K562 (cell line): Measurements from ENCODE around the gene SDC1. TPM values are rescaled to one million over a fixed set of nuclear protein-coding genes. Genes with fewer than 3 reads are reported as not detected.

Experiments used
- ATAC-seq: fragments of 200-7000 bp; cut with Tn5 transposase; 3 replicates; pipeline ENCODE4 v1.9.1; 2020; ENCODE audit warnings: moderate library complexity
- BruUV-seq: library from RNA; stranded (reverse); fragments of 400-500 nt; replicated peaks from 2 replicates; lab custom pipeline; 2021; lab: Mats Ljungman, UMichigan
- CTCF ChIA-PET: fragments of 300-600 bp; formaldehyde crosslinking; extraction: SDS; loops from one replicate; lab custom pipeline; 2021; ENCODE audit warnings: low intra/inter-chr PET ratio; lab: Yijun Ruan, JAX
- POLR2A ChIA-PET: fragments of 300-600, 350-650 bp; sonication (Branson Sonifier 250); formaldehyde crosslinking; extraction: SDS; loops from one replicate; lab custom pipeline; 2021; ENCODE audit warnings: antibody characterized with exemption, inconsistent platforms; lab: Yijun Ruan, JAX
- DNase-seq, 4 experiments: peaks; one replicate each; pipeline versions ENCODE4 v3.0.0 to v3.0.0-alpha.2; 2011 to 2018; ENCODE audit warnings: low spot score in 3 of 4, mixed read lengths in 3 of 4; ENCODE audit errors: extremely low read depth in 1 of 4
- FAIRE-seq: peaks from 2 replicates; lab custom pipeline; 2011; peaks lifted over from hg19 to GRCh38; lab: Jason Lieb, UNC
- H2AFZ ChIP-seq: 2 replicates; pipeline ENCODE4 v1.6.0; 2011; ENCODE audit warnings: low read depth, low read length, control low read depth, inconsistent platforms
- H3K27ac ChIP-seq: fragments of 200-600 bp; 3 replicates; pipeline ENCODE4 v1.8.0; 2011; ENCODE audit warnings: low read depth, mild to moderate bottlenecking, control low read depth, inconsistent platforms, low read length, moderate library complexity, mixed read lengths; ENCODE audit errors: extremely low read depth
- H3K27me3 ChIP-seq, 2 experiments: fragments of 300-600 bp in 1 of 2; 2 replicates in 1 of 2; 3 replicates in 1 of 2; pipeline versions ENCODE4 v1.6.0 to v1.8.0; 2011; ENCODE audit warnings: inconsistent platforms in 2 of 2, low read length in 2 of 2, mild to moderate bottlenecking in 1 of 2, mixed read lengths in 1 of 2, moderate library complexity in 1 of 2; ENCODE audit not compliant: control insufficient read depth in 2 of 2, insufficient read depth in 2 of 2
- H3K36me3 ChIP-seq: fragments of 300-600 bp; 3 replicates; pipeline ENCODE4 v1.8.0; 2011; ENCODE audit warnings: mild to moderate bottlenecking, low read length, inconsistent platforms; ENCODE audit not compliant: control insufficient read depth, insufficient read depth
- H3K4me1 ChIP-seq, 2 experiments: fragments of 200-600 bp in 1 of 2; replicated peaks in 1 of 2; 2 replicates in 1 of 2; 3 replicates in 1 of 2; pipeline versions ENCODE4 v1.5.1 to v1.8.0; 2011; ENCODE audit warnings: inconsistent platforms in 2 of 2, low read length in 2 of 2, mild to moderate bottlenecking in 1 of 2, mixed read lengths in 1 of 2, moderate library complexity in 1 of 2; ENCODE audit not compliant: control insufficient read depth in 2 of 2, insufficient read depth in 2 of 2
- H3K4me2 ChIP-seq: 2 replicates; pipeline ENCODE4 v1.6.1; 2011; ENCODE audit warnings: low read length, control low read depth, inconsistent platforms, mixed read lengths; ENCODE audit not compliant: insufficient read depth
- H3K4me3 ChIP-seq: fragments of 200-600 bp; sonication (generic), shearing (Covaris generic); 2 replicates; pipeline ENCODE4 v1.5.1; 2016; ENCODE audit warnings: control low read depth, inconsistent platforms
- H3K79me2 ChIP-seq: fragments of 200-600 bp; 3 replicates; pipeline ENCODE4 v1.8.0; 2011; ENCODE audit warnings: low read length, inconsistent platforms; ENCODE audit not compliant: control insufficient read depth, insufficient read depth
- H3K9ac ChIP-seq, 2 experiments: 2 replicates each; pipeline versions ENCODE4 v1.6.0 to v1.6.1; 2011; ENCODE audit warnings: low read depth in 2 of 2, low read length in 2 of 2, control low read depth in 1 of 2, inconsistent platforms in 1 of 2, mild to moderate bottlenecking in 1 of 2, mixed read lengths in 1 of 2; ENCODE audit not compliant: insufficient read depth in 1 of 2
- H3K9me1 ChIP-seq: one replicate; pipeline ENCODE4 v1.6.0; 2011; ENCODE audit warnings: inconsistent platforms, mild to moderate bottlenecking, low read length, moderate library complexity; ENCODE audit not compliant: control insufficient read depth, insufficient read depth
- H3K9me3 ChIP-seq: replicated peaks from 2 replicates; pipeline ENCODE4 v1.5.1; 2011; ENCODE audit warnings: low read depth, low read length, inconsistent platforms; ENCODE audit not compliant: control insufficient read depth, insufficient read depth
- H4K20me1 ChIP-seq: replicated peaks from 2 replicates; pipeline ENCODE4 v1.6.1; 2011; ENCODE audit warnings: low read length, inconsistent platforms, mixed read lengths; ENCODE audit not compliant: control insufficient read depth, insufficient read depth
- BCOR ChIP-seq: fragments of 450-650 bp; IDR thresholded peaks from 2 replicates; pipeline ENCODE4 v1.6.1; 2016
- ETV1 ChIP-seq: fragments of 450-650 bp; conservative IDR thresholded peaks from 2 replicates; pipeline ENCODE4 v1.6.1; 2016; ENCODE audit warnings: missing genetic modification characterization, control low read depth, low read depth, missing compliant biosample characterization
- SMARCE1 ChIP-seq: fragments of 450-650 bp; IDR thresholded peaks from 2 replicates; pipeline ENCODE4 v1.7.1; 2016; ENCODE audit warnings: mild to moderate bottlenecking
- STAT6 ChIP-seq: sonication (generic); formaldehyde crosslinking; IDR thresholded peaks from 2 replicates; pipeline ENCODE4 v1.8.1; 2023; ENCODE audit warnings: mild to moderate bottlenecking, missing genetic modification reagents
- ZNF316 ChIP-seq: fragments of 450-650 bp; IDR thresholded peaks from 2 replicates; pipeline ENCODE4 v1.6.1; 2016
- ZNF395 ChIP-seq: fragments of 200-800 bp; sonication (Bioruptor generic); IDR thresholded peaks from 2 replicates; pipeline ENCODE4 v1.6.1; 2017; ENCODE audit warnings: missing genetic modification characterization, missing compliant biosample characterization
- WGBS: fragments of 100-300 bp; shearing (Covaris generic); methylation state at CpG from one replicate; pipeline ENCODE4 v1.1.6; 2016; ENCODE audit warnings: low coverage, mixed read lengths; ENCODE audit not compliant: insufficient coverage; ENCODE audit errors: missing lambda C conversion rate; 5-methylcytosine and 5-hydroxymethylcytosine counted together
- in situ Hi-C: fragments of 300-500 bp; cut with MboI; formaldehyde crosslinking; loops from 4 replicates; pipeline ENCODE4 v1.15.0; 2018; ENCODE audit warnings: inconsistent platforms, mixed read lengths
- intact Hi-C: fragments of 100-400 bp; cut with micrococcal nuclease; formaldehyde crosslinking; loops from 2 replicates; pipeline ENCODE4 v1.14.2; 2022
- polyA plus RNA-seq, 8 experiments: library from polyadenylated mRNA; depleted of rRNA in 4 of 8; stranded (reverse) in 5 of 8; unstranded in 3 of 8; fragments of >200 nt; fragmentation: Nextera tagmentation in 2 of 8; fragmentation: Illumina TruSeq in 1 of 8; extraction: Ambion mirVana in 2 of 8; extraction: Trizol in 1 of 8; gene quantifications; 2 replicates each; pipeline versions ENCODE4 v1.2.1 to v1.2.3, GENCODE V29; 2011 to 2014; ENCODE audit warnings: inconsistent platforms in 1 of 8, missing spikeins in 1 of 8
- total RNA-seq, 7 experiments: library from RNA; depleted of rRNA in 6 of 7; stranded (reverse); fragments of >200 nt in 6 of 7; fragmentation: Illumina TruSeq in 2 of 7; extraction: Trizol in 2 of 7; gene quantifications; 2 replicates each; pipeline versions ENCODE4 v1.2.1 to v1.2.3, GENCODE V29; 2011 to 2021; ENCODE audit warnings: low replicate concordance in 1 of 7

Gene SDC1
- total and polyA plus RNA-seq, 9 of the 15 experiments (the other 6 are each of a cell fraction or from before 2014, with no cell fraction given), result 0.06 to 2.7 (median 0.49) TPM

- TF ChIP-seq STAT6 (CRISPR knock-in tag), result no peak
- no peak for TF ChIP-seq ETV1
- no peak for TF ChIP-seq ZNF395 (CRISPR knock-in tag)
- TF ChIP-seq BCOR, result no peak
Observed at GRCh38 chr2:20176760-20177159, 48.2 kb downstream of the SDC1 start (continued).

GRCh38 chr2:20175931-20176330, 49.0 kb downstream of the SDC1 start:
- H3K36me3 ChIP-seq, result no peaks in the 10 kb centered on the region
- no peaks in the 10 kb centered on the region for H3K9me3 ChIP-seq
- intact Hi-C loops (no loop called here), in situ Hi-C loops (no loop called here)
- no peaks in the 10 kb centered on the region for H4K20me1 ChIP-seq
- FAIRE-seq, result no peak
- peaks cover 4 to 10% of the 10 kb centered on the region in 2 experiments; a peak in 4 of 5 replicates for H3K4me1 ChIP-seq
- no peak overlapping the region for H3K9ac ChIP-seq
- H3K27ac ChIP-seq, result no peak overlapping the region
- no peaks in the 10 kb centered on the region for H3K79me2 ChIP-seq
- H3K4me3 ChIP-seq, result no peak overlapping the region
- TF ChIP-seq SMARCE1 (no peak), ZNF316 (peak; percentile 25; the same call in 1 of the 2 replicates)
- H3K4me2 ChIP-seq, result no peak overlapping the region
- 0% methylated on average over 3 of the region's 3 CpGs for WGBS
- ATAC-seq, result no peak
- H3K27me3 ChIP-seq, result peaks cover 10 to 60% of the 10 kb centered on the region in 2 experiments
- BruUV-seq, result no TSS peak
- no peak for DNase-seq
- ChIA-PET POLR2A (interaction anchor here (0.7 kb wide), 1 partner anchor 18 kb away, joined by 3 read pairs; no protein-coding TSS in a partner anchor), CTCF (no interaction called here)
- H2AFZ ChIP-seq, result no peak overlapping the region
- no peaks in the 10 kb centered on the region for H3K9me1 ChIP-seq
